Measurements from ENCODE around the gene EFEMP1.

Gene EFEMP1

DNA sequence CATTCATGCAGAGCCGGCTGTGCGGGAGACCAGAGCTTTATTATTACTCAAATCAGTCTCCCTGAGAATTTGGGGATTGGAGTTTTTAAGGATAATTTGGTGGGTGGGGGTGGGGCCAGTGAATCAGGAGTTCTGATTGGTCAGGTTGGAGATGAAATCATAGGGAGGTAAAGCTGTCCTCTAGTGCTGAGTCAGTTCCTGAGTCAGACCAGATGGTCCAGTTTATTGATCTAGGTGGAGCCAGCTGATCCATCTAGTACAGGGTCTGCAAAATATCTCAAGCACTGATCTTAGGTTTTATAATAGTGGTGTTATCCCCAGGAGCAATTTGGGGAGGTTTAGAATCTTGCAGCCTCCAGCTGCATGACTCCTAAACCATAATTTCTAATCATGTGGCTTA is 96.2 kb downstream of the EFEMP1 start:
- DNase-seq (ENCODE audit: low read depth), result peak; percentile 43

DNA sequence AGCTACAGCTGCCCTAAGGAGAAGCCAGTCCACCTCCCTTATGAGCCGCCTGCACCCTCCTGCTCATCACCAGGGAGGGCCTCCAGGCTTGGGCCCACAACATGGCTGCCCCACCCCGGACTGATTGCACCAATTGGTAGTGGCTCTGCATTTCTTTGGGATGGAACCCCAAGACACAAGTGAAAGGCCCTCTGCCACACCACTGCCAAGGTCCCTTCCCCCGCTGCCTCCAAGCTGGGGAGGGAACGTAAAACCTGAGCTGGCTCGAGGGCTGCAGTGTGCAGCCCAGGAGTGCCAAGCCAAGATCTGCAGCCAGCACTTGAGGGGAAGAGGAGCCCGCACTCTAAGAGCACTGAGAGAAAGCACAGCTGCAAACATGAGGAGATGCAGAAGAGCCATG is 97.3 kb downstream of the EFEMP1 start:
- no peak for DNase-seq (ENCODE audit: low read depth)

DNA sequence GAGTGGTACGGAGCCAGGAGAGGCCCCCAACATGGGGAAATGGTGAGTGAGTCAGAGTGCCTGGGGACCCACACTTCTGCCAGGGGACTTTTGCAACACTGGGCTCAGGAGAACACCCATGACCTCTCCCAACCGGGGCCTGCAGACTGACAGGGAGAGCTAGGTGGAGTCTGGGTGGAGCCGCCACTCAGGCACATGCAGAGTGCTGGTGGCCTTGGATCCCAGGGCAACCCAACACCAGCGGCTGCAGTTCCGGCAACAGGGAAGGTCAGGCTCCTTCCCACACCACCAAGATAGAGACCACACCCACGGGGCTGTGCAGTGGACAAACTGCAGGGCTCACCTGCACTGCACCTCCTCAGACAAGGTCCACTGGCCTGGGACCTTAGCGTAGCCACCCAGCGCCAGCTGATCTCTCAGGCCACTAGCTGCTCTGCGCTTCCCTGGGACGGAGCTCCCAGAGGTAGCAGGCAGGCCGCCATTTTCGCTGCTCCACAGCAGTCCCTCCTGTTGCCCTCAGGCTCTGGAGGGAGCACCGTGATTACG is 99.0 kb downstream of the EFEMP1 start:
- DNase-seq (ENCODE audit: low read depth), result no peak
